ENCODE data around the gene PDLIM1. TPM values are rescaled to one million over a fixed set of nuclear protein-coding genes. Genes with fewer than 3 reads are reported as not detected.

The PDLIM1 gene
- total RNA-seq, 4 donors from 2014 or later: 113 to 150 (median 128) TPM

DNA sequence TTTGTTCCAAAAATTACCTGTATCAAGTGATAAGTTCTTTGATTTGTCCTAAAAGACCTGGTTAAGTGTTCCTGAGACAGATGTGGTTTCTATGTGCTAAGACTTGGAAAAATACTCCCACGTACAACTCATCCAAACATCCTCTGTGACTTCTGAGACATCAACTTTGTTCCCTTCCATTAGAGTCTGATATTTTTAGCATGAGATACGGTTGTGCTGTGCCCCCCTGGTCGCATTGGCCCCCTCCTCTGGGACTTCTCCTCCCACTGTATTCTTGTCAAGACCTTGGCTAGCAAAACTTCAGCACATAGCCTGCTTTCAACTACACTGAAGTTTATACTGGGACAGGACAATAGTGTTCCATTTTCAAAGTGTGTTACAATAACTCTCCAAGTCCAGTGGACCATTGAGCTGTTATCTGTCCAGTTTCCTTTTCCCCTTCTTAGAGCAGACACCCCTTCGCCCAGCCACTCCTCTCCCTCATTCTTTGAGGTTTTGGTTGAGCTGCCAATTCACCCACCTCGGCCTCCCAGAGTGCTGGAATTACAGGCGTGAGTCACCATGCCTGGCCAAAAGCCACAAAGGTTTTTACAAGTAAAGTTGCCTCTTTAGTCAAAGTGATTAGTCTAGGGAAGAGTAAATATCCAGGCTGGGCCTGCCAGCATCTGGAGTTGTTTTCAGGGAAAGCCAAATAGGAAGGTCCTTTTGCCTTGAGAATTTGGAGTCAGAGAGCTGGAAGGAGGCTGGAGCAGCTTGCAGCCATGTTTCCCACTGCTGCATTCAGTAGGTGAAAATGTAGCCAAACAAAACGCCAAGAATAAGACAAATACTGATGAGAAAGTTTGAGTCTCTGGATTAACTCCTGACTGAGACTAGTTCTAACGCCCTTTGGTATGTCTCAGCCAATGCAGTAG, 17.8 kb upstream of the PDLIM1 start:
- Histone ChIP-seq H3K27me3 (no peaks in the 10 kb centered on the region), H3K9me3 (no peaks in the 10 kb centered on the region), H3K4me1 (peaks cover 0 to 32% (median 7%) of the 10 kb centered on the region in 4 donors), H3K4me3 (no peak overlapping the region), H3K27ac (peak overlapping the region in 2 of 4 donors; percentile 66 to 77), H3K36me3 (peaks cover 0 to 21% (median 3%) of the 10 kb centered on the region in 3 donors)
- TF ChIP-seq EP300 (IDR thresholded peaks at IDR 0.05) (peak in 1 of 2 donors; percentile 77), POLR2A (IDR thresholded peaks at IDR 0.05) (no peak)
- 42 to 45% methylated on average over 8 of the region's 8 CpGs for WGBS, 2 donors
- peak; percentile 62 to 87 for DNase-seq (ENCODE audit: low spot score in 2 of 2)

DNA sequence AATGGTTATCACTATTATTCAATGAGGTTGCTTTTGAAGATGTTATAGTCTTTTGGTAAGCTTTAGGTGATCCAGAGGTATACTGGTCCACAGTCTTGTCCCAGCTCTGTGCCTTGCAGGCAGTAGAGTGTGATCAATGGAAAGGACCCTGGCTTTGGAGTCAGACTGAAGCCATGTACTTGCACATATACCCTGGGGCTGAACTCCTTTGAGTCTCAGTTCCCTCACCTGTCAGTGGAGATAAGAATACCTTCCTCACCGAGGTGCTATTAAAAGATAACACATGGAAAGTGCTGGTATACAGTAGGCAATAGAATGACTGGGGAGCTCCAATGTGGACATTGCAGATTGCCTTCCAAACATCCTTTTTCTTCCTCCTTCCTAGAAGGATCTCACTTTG, 16.0 kb upstream of the PDLIM1 start:
- no peak for TF ChIP-seq POLR2A (IDR thresholded peaks at IDR 0.05)
- TF ChIP-seq, protein P1, sequence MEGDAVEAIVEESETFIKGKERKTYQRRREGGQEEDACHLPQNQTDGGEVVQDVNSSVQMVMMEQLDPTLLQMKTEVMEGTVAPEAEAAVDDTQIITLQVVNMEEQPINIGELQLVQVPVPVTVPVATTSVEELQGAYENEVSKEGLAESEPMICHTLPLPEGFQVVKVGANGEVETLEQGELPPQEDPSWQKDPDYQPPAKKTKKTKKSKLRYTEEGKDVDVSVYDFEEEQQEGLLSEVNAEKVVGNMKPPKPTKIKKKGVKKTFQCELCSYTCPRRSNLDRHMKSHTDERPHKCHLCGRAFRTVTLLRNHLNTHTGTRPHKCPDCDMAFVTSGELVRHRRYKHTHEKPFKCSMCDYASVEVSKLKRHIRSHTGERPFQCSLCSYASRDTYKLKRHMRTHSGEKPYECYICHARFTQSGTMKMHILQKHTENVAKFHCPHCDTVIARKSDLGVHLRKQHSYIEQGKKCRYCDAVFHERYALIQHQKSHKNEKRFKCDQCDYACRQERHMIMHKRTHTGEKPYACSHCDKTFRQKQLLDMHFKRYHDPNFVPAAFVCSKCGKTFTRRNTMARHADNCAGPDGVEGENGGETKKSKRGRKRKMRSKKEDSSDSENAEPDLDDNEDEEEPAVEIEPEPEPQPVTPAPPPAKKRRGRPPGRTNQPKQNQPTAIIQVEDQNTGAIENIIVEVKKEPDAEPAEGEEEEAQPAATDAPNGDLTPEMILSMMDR (IDR thresholded peaks at IDR 0.05): no peak
- TF ChIP-seq EP300 (IDR thresholded peaks at IDR 0.05): no peak
- Histone ChIP-seq H3K4me1 (peaks cover 0 to 32% (median 7%) of the 10 kb centered on the region in 4 donors), H3K4me3 (no peak overlapping the region), H3K36me3 (peaks cover 0 to 4% (median 0%) of the 10 kb centered on the region in 3 donors), H3K27me3 (no peaks in the 10 kb centered on the region), H3K27ac (no peak overlapping the region), H3K9me3 (no peaks in the 10 kb centered on the region)
- no peak for DNase-seq (ENCODE audit: low spot score in 2 of 2)
- 84 to 86% methylated on average over 1 of the region's 1 CpG for WGBS, 2 donors

DNA sequence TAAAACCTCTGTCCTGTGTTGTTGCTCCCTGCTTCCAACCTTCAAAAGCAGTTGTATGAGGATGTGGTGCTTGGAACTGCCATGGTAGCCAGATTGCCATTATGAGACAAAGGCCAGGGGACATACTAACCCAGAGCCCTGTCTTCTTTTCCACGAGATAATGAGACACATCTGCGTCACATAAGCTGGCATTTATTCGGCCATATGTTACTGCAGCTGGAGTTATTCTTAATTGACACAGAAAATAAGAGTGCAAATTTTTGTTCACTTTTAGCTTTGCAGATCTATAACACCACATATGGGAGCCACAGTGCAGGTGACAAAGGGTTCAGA, 15.5 kb upstream of the PDLIM1 start:
- WGBS, 2 donors: 82 to 89% methylated on average over 3 of the region's 3 CpGs

DNA sequence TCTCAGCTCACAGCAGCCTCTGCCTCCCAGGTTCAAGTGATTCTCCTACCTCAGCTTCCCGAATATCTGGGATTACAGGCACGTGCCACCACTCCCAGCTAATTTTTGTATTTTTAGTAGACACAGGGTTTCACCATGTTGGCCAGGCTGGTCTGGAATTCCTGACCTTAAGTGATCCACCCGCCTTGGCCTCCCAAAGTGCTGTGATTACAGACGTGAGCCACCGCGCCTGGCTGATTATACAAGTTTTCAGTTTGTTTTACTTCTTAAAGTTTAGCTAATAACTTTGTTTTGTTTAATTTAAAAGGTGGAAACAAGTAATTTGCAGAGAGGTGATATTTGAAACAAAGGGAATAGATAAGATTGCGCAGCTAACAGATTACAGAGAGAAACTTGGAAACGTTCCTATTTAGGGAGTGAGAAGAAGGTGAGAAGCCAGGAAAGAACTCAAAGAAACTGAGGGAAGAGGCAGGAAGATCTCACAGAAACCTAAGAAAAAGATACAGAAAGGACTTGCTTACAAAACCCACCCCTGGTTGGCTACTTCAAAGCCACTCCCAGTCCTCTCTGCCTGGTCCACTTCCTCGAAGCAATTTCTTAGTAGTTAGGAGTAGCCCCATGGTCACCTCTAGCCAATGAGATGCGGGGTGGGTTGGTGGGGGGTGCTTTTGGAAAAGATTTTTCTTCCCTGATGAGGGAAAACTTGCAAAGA, 15.0 kb upstream of the PDLIM1 start:
- H3K4me3 ChIP-seq: no peak overlapping the region
- peak overlapping the region in 1 of 4 donors; percentile 0 for H3K27ac ChIP-seq
- no peak for DNase-seq (ENCODE audit: low spot score in 2 of 2)
- 66 to 69% methylated on average over 10 of the region's 10 CpGs for WGBS, 2 donors
- no peaks in the 10 kb centered on the region for H3K9me3 ChIP-seq
- peaks cover 0 to 26% (median 5%) of the 10 kb centered on the region in 4 donors for H3K4me1 ChIP-seq
- no peaks in the 10 kb centered on the region for H3K27me3 ChIP-seq
- no peaks in the 10 kb centered on the region for H3K36me3 ChIP-seq
- TF ChIP-seq, protein P1 (IDR thresholded peaks at IDR 0.05): no peak
- TF ChIP-seq POLR2A (IDR thresholded peaks at IDR 0.05): no peak
- TF ChIP-seq EP300 (IDR thresholded peaks at IDR 0.05): no peak

More for the DNA sequence above, 15.5 kb upstream of the PDLIM1 start:
- DNase-seq (ENCODE audit: low spot score in 2 of 2): no peak
- Histone ChIP-seq H3K27ac (peak overlapping the region in 1 of 4 donors; percentile 0), H3K4me3 (no peak overlapping the region), H3K36me3 (peaks cover 0 to 4% (median 0%) of the 10 kb centered on the region in 3 donors), H3K9me3 (no peaks in the 10 kb centered on the region), H3K4me1 (peaks cover 0 to 31% (median 7%) of the 10 kb centered on the region in 4 donors), H3K27me3 (no peaks in the 10 kb centered on the region)
- TF ChIP-seq POLR2A (IDR thresholded peaks at IDR 0.05) (no peak), EP300 (IDR thresholded peaks at IDR 0.05) (no peak)
- TF ChIP-seq, protein P1 (IDR thresholded peaks at IDR 0.05): no peak

DNA sequence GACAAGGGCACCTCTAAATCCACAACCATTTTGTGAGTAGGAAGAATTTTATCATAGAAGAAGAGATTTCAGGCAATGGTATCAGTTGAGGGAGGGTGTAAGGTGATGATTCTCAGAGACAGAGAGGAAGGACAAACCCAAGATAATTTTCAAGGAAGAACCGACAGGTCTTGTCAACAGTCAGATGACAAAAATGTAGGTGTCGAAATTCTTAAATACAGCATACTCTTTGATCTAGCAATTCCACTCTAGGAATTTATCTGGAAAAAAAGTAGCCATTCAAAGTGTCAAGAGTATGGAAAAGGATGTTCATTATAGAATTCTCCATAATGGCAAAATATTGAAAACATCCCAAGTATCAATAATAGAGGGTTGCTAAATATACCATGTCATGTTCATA, 14.2 kb upstream of the PDLIM1 start:
- no peak for DNase-seq (ENCODE audit: low spot score in 2 of 2)
- peaks cover 0 to 21% (median 4%) of the 10 kb centered on the region in 4 donors for H3K4me1 ChIP-seq
- TF ChIP-seq POLR2A (IDR thresholded peaks at IDR 0.05): no peak
- TF ChIP-seq EP300 (IDR thresholded peaks at IDR 0.05): no peak
- TF ChIP-seq, protein P1 (IDR thresholded peaks at IDR 0.05): no peak
- no peaks in the 10 kb centered on the region for H3K36me3 ChIP-seq
- H3K9me3 ChIP-seq: no peaks in the 10 kb centered on the region
- no peaks in the 10 kb centered on the region for H3K27me3 ChIP-seq
- H3K27ac ChIP-seq: no peak overlapping the region
- no peak overlapping the region for H3K4me3 ChIP-seq
- 89 to 94% methylated on average over 2 of the region's 2 CpGs for WGBS, 2 donors

All from tibial nerve (tissue), 4 donors.